Stimulated activated CD4-positive, alpha-beta T cell treated with anti-CD3 and anti-CD28 coated beads, Interleukin-1b, Interleukin-23, amount 100 ng/mL, for 24 hours (primary cell): Measurements from ENCODE around the gene IRF7.
"Not testable (repeated sequence)": the region's sequence is repeated elsewhere in the genome, so short reads cannot be mapped to it uniquely, and the experiment has no call there.

Experiments used
- DNase-seq, 4 experiments: peaks; one replicate each; pipeline ENCODE4 v3.0.0-alpha.2; 2020; ENCODE audit warnings: low read depth in 4 of 4, low spot score in 1 of 4

The IRF7 gene

GRCh38 chr11:584287-584686 is 31.5 kb downstream of the IRF7 start:
- no peak for DNase-seq

- no peak for DNase-seq
These were observed 34.0 kb downstream of the IRF7 start for GRCh38 chr11:581752-582151.

DNA sequence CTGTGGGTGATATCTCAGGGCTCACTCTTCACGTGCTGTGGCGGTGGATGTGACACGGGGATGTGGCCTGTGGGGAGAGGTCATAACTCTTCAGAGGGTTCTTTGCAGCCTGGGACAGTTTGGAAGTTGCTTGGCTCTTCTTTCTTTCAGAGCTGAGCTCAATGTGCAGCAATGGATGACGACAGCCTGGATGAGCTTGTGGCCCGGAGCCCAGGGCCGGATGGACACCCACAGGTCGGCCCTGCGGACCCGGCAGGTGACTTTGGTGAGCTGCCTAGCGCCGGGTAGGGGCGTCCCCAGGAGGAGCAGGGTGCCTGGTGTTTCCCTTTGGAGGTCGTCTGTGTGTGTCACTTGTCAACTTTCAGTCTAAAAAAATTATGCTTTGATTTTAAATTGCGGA is 34.4 kb downstream of the IRF7 start:
- DNase-seq = no peak

- DNase-seq = no peak
These were observed 35.7 kb downstream of the IRF7 start for GRCh38 chr11:579830-580601.

- DNase-seq = no peak
These were observed 37.3 kb downstream of the IRF7 start for GRCh38 chr11:578276-579035.

- DNase-seq = no peak
These were observed 38.2 kb downstream of the IRF7 start for GRCh38 chr11:577611-577894.

DNA sequence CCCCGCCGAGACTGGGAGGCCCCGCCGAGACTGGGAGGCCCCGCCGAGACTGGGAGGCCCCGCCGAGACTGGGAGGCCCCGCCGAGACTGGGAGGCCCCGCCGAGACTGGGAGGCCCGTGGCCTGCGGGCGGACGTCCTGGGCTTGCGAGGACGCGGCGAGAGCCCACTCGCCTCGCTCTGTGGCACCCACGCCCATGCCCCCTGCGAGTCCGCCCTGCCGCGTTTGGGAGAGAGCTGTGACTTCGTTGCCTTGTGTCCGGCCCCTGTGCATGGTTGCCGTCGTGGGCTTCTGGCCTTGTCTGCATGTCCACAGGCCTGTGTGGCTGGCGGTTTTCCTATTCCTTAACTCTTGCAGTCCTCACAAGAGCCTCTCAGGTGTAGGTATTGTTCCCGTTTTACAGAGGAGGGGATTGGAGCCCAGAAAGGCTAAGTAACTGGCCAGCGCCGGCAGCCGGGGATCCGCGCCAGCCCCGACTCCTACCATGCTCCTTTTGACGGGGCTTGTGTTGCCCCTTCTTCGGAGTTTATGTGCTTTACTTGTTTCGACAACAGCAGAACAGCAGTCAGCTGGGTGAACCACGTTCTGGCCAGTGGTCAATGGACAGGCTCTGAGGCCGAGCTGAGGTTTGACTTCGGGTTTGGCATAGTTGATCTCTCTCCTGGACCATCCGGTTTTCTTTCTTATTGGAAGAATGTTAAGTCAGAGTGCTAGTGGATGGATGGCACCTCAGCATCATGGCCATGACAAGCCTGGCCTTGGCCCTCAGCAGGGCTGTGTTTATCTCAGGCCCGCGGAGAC is 38.7 kb downstream of the IRF7 start:
- no peak for DNase-seq

DNA sequence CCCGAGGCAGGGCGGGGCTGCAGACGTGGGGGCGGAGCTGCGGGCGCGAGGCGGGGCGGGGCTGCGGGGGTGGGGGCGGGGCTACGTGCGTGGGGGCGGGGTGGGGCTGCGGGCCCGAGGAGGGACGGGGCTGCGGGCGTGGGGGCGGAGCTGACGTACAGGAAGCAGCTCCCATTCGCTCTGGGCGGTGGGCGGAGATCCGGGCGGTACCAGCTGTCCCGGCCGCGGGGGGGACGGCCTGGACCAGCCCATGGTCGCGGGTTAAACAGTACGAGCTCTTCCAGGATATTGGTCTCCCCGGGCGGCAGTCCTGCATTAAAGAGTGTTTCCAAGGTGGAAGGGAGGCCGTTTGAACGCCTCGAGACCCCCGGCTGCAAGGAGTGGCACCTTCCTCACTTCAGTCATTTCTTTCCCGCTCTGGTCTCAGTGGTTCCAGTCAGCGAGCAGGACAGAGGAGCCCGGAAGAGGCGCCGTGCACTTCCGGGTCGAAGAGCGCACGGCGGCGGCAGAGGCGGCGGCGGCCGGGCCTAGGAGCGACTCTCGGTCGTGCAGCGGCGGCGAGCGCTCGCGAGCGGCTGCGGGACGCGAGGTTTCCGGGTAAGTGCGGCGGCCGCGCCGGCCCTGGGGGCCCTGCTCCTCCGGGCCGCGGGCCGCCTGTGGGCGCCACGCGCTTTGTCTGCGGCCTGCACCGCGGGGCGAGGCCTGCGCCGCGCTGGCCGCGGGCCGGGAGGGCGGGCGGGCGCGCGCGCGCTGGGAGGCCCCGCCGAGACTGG is 39.6 kb downstream of the IRF7 start, which contains the start of gene PHRF1:
PHRF1 (plus strand) TSS at position 475 of the 773 bp plus-strand sequence. CDS start 5,043 bp downstream, outside the sequence.
- DNase-seq = peak; percentile 87 to 94 (median 91)

DNA sequence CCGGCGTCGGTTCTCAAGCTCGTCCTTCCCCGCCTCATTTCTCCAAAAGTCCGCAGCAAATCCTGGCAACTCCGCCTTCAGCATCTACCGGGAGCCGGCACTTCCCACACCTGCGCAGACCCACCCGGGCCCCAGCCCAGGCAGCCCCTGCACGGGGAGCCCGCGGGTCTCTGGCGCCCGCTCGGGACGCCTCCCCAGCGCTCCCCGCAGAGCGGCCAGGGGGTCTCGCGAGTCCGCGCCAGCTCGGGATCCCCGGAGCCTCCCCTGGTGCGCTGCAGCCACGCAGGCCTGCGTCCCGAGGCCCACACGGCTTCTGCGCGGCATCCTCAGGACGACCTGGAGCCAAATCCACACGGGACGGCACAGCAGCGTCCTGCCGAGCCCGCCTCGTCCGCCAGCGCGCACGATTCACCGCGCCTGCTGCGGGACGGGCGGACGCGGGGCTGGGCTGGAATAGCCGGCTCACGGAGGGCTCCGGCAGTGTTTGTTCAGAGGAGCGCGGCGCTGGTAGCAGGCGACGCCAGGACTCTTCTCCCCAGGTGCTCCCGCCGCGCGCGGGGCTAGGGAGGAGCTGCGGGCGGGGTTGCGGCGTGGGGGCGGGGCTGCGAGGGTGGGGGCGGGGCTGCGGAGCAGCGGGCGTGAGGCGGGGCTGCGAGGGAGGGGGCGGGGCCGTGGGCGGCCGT is 40.3 kb downstream of the IRF7 start:
- DNase-seq = no peak

- no peak for DNase-seq
These were observed 41.0 kb downstream of the IRF7 start for GRCh38 chr11:574632-575312.

- not testable (repeated sequence) for DNase-seq
These were observed 41.6 kb downstream of the IRF7 start for GRCh38 chr11:574031-574570.

- DNase-seq = no peak
These were observed 42.5 kb downstream of the IRF7 start for GRCh38 chr11:573146-573759.

GRCh38 chr11:571802-572185 is 44.0 kb downstream of the IRF7 start:
- no peak for DNase-seq

GRCh38 chr11:569158-569885 is 46.4 kb downstream of the IRF7 start:
- DNase-seq = no peak

GRCh38 chr11:568306-569157 is 47.2 kb downstream of the IRF7 start:
- peak; percentile 62 to 90 (median 78) for DNase-seq

- no peak for DNase-seq
These were observed 48.0 kb downstream of the IRF7 start for GRCh38 chr11:567629-568292.

DNA sequence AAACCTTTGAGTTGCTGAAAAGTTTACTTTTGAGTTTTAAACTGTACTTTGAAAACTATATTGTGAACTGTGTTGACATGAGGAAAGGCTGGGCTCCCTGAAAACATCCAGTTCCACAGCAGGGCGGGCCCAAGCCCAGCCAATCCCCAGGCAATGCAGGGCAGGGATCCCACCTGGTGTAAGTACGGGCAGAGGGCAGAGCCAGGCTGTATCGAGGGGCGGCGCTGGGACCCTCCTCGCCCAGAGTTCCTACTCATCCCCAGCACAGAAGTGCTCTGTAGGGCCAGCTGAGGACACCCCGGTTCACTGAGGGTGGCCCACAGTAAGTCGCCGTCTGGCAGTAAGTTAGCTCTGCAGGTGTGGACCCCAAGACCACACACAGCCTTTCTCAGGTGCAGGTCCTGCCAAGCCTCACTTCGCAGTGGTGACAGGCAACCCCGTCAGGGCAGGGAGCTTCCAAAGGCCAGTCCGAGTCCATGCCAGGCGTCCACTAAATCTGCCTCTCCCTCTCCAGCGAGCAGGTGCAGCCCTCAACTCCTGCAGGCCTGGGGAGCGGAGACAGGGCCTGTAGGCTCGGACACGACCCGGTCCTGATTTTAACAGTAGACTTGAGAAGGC is 48.6 kb downstream of the IRF7 start:
- no peak for DNase-seq
